ENCODE measurements around the gene SDK1.

DNA sequence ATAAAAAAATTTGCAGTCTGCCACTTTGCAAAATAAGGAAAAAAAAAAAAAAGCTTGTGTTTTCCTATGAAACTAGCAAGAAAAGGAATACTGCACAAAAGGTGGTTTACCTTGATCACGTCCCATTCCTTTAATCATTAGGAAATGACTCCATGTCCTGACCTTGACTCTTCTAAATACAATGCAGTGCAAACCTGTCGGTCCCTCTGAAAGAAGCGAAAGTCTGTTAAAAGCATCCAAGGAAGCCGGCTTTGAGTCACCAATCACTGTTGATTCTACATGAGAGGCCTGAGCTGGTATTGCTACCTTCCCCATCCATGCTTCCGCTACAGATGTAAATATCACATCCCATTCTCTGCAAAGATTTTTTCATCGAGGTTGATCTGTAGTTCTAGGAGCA, 652.1 kb downstream of the SDK1 start:
- no peak for TF ChIP-seq POLR2A (IDR thresholded peaks at IDR 0.05)
- TF ChIP-seq, protein P1, sequence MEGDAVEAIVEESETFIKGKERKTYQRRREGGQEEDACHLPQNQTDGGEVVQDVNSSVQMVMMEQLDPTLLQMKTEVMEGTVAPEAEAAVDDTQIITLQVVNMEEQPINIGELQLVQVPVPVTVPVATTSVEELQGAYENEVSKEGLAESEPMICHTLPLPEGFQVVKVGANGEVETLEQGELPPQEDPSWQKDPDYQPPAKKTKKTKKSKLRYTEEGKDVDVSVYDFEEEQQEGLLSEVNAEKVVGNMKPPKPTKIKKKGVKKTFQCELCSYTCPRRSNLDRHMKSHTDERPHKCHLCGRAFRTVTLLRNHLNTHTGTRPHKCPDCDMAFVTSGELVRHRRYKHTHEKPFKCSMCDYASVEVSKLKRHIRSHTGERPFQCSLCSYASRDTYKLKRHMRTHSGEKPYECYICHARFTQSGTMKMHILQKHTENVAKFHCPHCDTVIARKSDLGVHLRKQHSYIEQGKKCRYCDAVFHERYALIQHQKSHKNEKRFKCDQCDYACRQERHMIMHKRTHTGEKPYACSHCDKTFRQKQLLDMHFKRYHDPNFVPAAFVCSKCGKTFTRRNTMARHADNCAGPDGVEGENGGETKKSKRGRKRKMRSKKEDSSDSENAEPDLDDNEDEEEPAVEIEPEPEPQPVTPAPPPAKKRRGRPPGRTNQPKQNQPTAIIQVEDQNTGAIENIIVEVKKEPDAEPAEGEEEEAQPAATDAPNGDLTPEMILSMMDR (IDR thresholded peaks at IDR 0.05 in 4 of 5, conservative IDR thresholded peaks at IDR 0.05 in 1 of 5): no peak
